GM23338 (cell line): Measurements from ENCODE around the gene PLCL1. TPM values are rescaled to one million over a fixed set of nuclear protein-coding genes. Genes with fewer than 3 reads are reported as not detected.

Source experiments
- ATAC-seq: fragments of 200-7000 bp; cut with Tn5 transposase; 3 replicates; pipeline ENCODE4 v1.9.1; 2020
- DNase-seq: peaks from one replicate; pipeline ENCODE4 v3.0.0-alpha.2; 2015; ENCODE audit warnings: low spot score
- H2AFZ ChIP-seq: fragments of 200-600 bp; sonication (generic); 2 replicates; pipeline ENCODE4 v1.8.0; 2016; ENCODE audit warnings: antibody characterized with exemption, mild to moderate bottlenecking, moderate library complexity
- H3F3A ChIP-seq: fragments of 200-600 bp; sonication (generic); replicated peaks from 2 replicates; pipeline ENCODE4 v1.8.0; 2017; ENCODE audit warnings: antibody characterized with exemption, mixed run types, low read depth
- H3K27ac ChIP-seq: fragments of 200-600 bp; sonication (generic); 2 replicates; pipeline ENCODE4 v1.6.1; 2016; ENCODE audit warnings: low read depth
- H3K27me3 ChIP-seq: fragments of 200-600 bp; sonication (generic); 2 replicates; pipeline ENCODE4 v1.8.0; 2016; ENCODE audit warnings: mild to moderate bottlenecking, mixed run types, moderate library complexity; ENCODE audit not compliant: insufficient read depth
- H3K36me3 ChIP-seq: fragments of 200-600 bp; sonication (generic); 2 replicates; pipeline ENCODE4 v1.8.0; 2016; ENCODE audit warnings: mild to moderate bottlenecking; ENCODE audit not compliant: insufficient read depth
- H3K4me1 ChIP-seq: fragments of 200-600 bp; sonication (generic); 2 replicates; pipeline ENCODE4 v1.8.0; 2016; ENCODE audit warnings: mild to moderate bottlenecking, moderate library complexity; ENCODE audit not compliant: insufficient read depth
- H3K4me2 ChIP-seq: fragments of 200-600 bp; sonication (generic); 2 replicates; pipeline ENCODE4 v1.7.1; 2017; ENCODE audit warnings: mixed run types
- H3K4me3 ChIP-seq: fragments of 200-600 bp; sonication (generic); 2 replicates; pipeline ENCODE4 v1.6.1; 2016; ENCODE audit warnings: mixed run types
- H3K79me2 ChIP-seq: fragments of 200-600 bp; sonication (generic); replicated peaks from 2 replicates; pipeline ENCODE4 v1.8.0; 2017; ENCODE audit warnings: mild to moderate bottlenecking; ENCODE audit not compliant: insufficient read depth
- H3K9me2 ChIP-seq: fragments of 200-600 bp; sonication (generic); 2 replicates; pipeline ENCODE4 v1.8.0; 2017; ENCODE audit not compliant: insufficient read depth
- H4K20me1 ChIP-seq: fragments of 200-600 bp; sonication (generic); replicated peaks from 2 replicates; pipeline ENCODE4 v1.8.0; 2017; ENCODE audit warnings: mild to moderate bottlenecking; ENCODE audit not compliant: insufficient read depth
- H3K27ac Mint-ChIP-seq: 2 replicates; pipeline ENCODE4 v1.8.0; 2020; ENCODE audit warnings: inconsistent platforms, mild to moderate bottlenecking, moderate library complexity, mixed read lengths
- H3K27me3 Mint-ChIP-seq: 3 replicates; pipeline ENCODE4 v1.8.0; 2022; ENCODE audit warnings: low read depth, mild to moderate bottlenecking, moderate library complexity, mixed read lengths, inconsistent platforms; ENCODE audit not compliant: insufficient read depth, poor library complexity
- H3K36me3 Mint-ChIP-seq: 3 replicates; pipeline ENCODE4 v1.8.0; 2021; ENCODE audit warnings: low read depth, mild to moderate bottlenecking, inconsistent platforms, moderate library complexity, mixed read lengths
- H3K4me1 Mint-ChIP-seq: 3 replicates; pipeline ENCODE4 v1.8.0; 2020; ENCODE audit warnings: mild to moderate bottlenecking, inconsistent platforms, mixed read lengths
- H3K4me3 Mint-ChIP-seq: 3 replicates; pipeline ENCODE4 v1.8.0; 2021; ENCODE audit warnings: moderate library complexity, mild to moderate bottlenecking, inconsistent platforms, mixed read lengths
- H3K9me3 Mint-ChIP-seq: 3 replicates; pipeline ENCODE4 v1.8.0; 2020; ENCODE audit warnings: moderate library complexity, mild to moderate bottlenecking, inconsistent platforms, mixed read lengths
- ETS1 ChIP-seq: IDR thresholded peaks from 2 replicates; pipeline ENCODE4 v1.6.1; 2016; ENCODE audit warnings: antibody characterized with exemption
- NANOG ChIP-seq: IDR thresholded peaks from 2 replicates; pipeline ENCODE4 v1.6.1; 2016; ENCODE audit warnings: antibody characterized with exemption, borderline replicate concordance
- REST ChIP-seq: IDR thresholded peaks from one replicate; pipeline ENCODE4 v1.6.1; 2018; ENCODE audit warnings: antibody characterized with exemption; ENCODE audit not compliant: unreplicated experiment
- STAT1 ChIP-seq: IDR thresholded peaks from one replicate; pipeline ENCODE4 v1.6.1; 2016; ENCODE audit warnings: antibody characterized with exemption; ENCODE audit not compliant: unreplicated experiment
- ZNF462 ChIP-seq: fragments of 250-450 bp; sonication (Bioruptor Pico); IDR thresholded peaks from 2 replicates; pipeline ENCODE4 v1.5.0; 2020; ENCODE audit warnings: mild to moderate bottlenecking, moderate library complexity
- polyA plus RNA-seq: library from polyadenylated mRNA; unstranded; fragments of >200 nt; fragmentation: Nextera tagmentation; extraction: Ambion mirVana; gene quantifications from 2 replicates; pipeline ENCODE4 v1.2.1, GENCODE V29; 2016
- total RNA-seq: library from RNA; depleted of rRNA; stranded (reverse); fragments of >200 nt; shearing (Covaris generic); gene quantifications from 2 replicates; pipeline ENCODE4 v1.2.3, GENCODE V29; 2014

The PLCL1 gene
- total and polyA plus RNA-seq, 2 experiments from 2014 or later = not detected

- TF ChIP-seq ZNF462 (CRISPR knock-in tag) (no peak), STAT1 (no peak), REST (no peak)
These were observed 203.8 kb downstream of the PLCL1 start (continued) for GRCh38 chr2:198008230-198008629.

GRCh38 chr2:198012025-198012424 is 207.6 kb downstream of the PLCL1 start:
- ATAC-seq (no peak), DNase-seq (no peak)
- Mint-ChIP-seq H3K4me1 (peaks cover 2% of the 10 kb centered on the region; the same call in 1 of the 3 replicates), H3K27ac (no peak overlapping the region), H3K9me3 (no peaks in the 10 kb centered on the region), H3K27me3 (no peaks in the 10 kb centered on the region), H3K4me3 (no peak overlapping the region), H3K36me3 (no peaks in the 10 kb centered on the region)
- Histone ChIP-seq H3K36me3 (no peaks in the 10 kb centered on the region), H3K9me2 (no peaks in the 10 kb centered on the region), H3K79me2 (no peaks in the 10 kb centered on the region), H4K20me1 (no peaks in the 10 kb centered on the region), H3K27ac (no peak overlapping the region), H3K4me3 (no peak overlapping the region), H3K4me2 (no peak overlapping the region), H3K27me3 (no peaks in the 10 kb centered on the region), H3F3A (no peaks in the 10 kb centered on the region), H3K4me1 (no peaks in the 10 kb centered on the region), H2AFZ (no peak overlapping the region)
- TF ChIP-seq NANOG = no peak
- TF ChIP-seq ZNF462 (CRISPR knock-in tag) = no peak
- no peak for TF ChIP-seq ETS1
